ENCODE measurements around the gene SMOC1. TPM values are rescaled to one million over a fixed set of nuclear protein-coding genes. Genes with fewer than 3 reads are reported as not detected.

The SMOC1 gene
- polyA plus RNA-seq, 3 donors: not detected

- H3K4me2 ChIP-seq (replicated peaks; ENCODE audit: extremely low read depth, low read length, poor library complexity, severe bottlenecking): no peak overlapping the region
- no peak overlapping the region for H3K27ac Mint-ChIP-seq
These were observed 51.7 kb downstream of the SMOC1 start for GRCh38 chr14:69930780-69931379.

GRCh38 chr14:69931960-69932359 is 52.7 kb downstream of the SMOC1 start:
- H3K27me3 Mint-ChIP-seq (ENCODE audit: low read depth in 3 of 3): peaks cover 8 to 18% (median 17%) of the 10 kb centered on the region in 3 donors
- H3K9me3 ChIP-seq (replicated peaks in 1 of 2; ENCODE audit: control insufficient read depth in 1 of 2, insufficient read depth in 1 of 2, low read length in 2 of 2): no peaks in the 10 kb centered on the region
- no peak overlapping the region for H3K4me2 ChIP-seq (replicated peaks; ENCODE audit: extremely low read depth, low read length, poor library complexity, severe bottlenecking)
- 75% methylated on average over 4 of the region's 12 CpGs for WGBS (ENCODE audit: insufficient coverage)
- no peak overlapping the region for H3K27ac Mint-ChIP-seq
- intact Hi-C loops (cut with micrococcal nuclease): no loop called here
- no peak for DNase-seq
- TF ChIP-seq CTCF (IDR thresholded peaks at IDR 0.05): no peak
- no peaks in the 10 kb centered on the region for H3K27me3 ChIP-seq (ENCODE audit: control insufficient read depth in 2 of 2, insufficient read depth in 2 of 2, low read length in 2 of 2)
- no peaks in the 10 kb centered on the region for H4K20me1 ChIP-seq (ENCODE audit: insufficient read depth, low read length)
- no peak overlapping the region for H3K4me3 Mint-ChIP-seq
- no peak overlapping the region for H3K4me3 ChIP-seq (replicated peaks in 1 of 3; ENCODE audit: low read depth in 2 of 3, low read length in 3 of 3)
- no peaks in the 10 kb centered on the region for H3K36me3 Mint-ChIP-seq
- no peak overlapping the region for H2AFZ ChIP-seq (ENCODE audit: insufficient read depth, low read depth, low read length, poor library complexity, severe bottlenecking)
- no peaks in the 10 kb centered on the region for H3K4me1 Mint-ChIP-seq
- H3K9ac ChIP-seq (ENCODE audit: insufficient read depth, low read length, poor library complexity, severe bottlenecking): no peak overlapping the region
- no peaks in the 10 kb centered on the region for H3K4me1 ChIP-seq (ENCODE audit: control insufficient read depth in 1 of 2, insufficient read depth in 2 of 2, low read length in 2 of 2)
- H3K36me3 ChIP-seq (replicated peaks in 1 of 2; ENCODE audit: control insufficient read depth in 1 of 2, insufficient read depth in 2 of 2, low read length in 2 of 2): no peaks in the 10 kb centered on the region
- no peaks in the 10 kb centered on the region for H3K79me2 ChIP-seq (ENCODE audit: insufficient read depth, low read length)
- H3K9me3 Mint-ChIP-seq: peaks cover 0 to 3% (median 0%) of the 10 kb centered on the region in 7 donors
- no peak overlapping the region for H3K27ac ChIP-seq (ENCODE audit: low read depth in 1 of 2, low read length in 2 of 2)

More at GRCh38 chr14:69930780-69931379, 51.7 kb downstream of the SMOC1 start:
- Histone ChIP-seq H3K79me2 (ENCODE audit: insufficient read depth, low read length) (no peaks in the 10 kb centered on the region), H3K9me3 (replicated peaks in 1 of 2; ENCODE audit: control insufficient read depth in 1 of 2, insufficient read depth in 1 of 2, low read length in 2 of 2) (no peaks in the 10 kb centered on the region), H3K36me3 (replicated peaks in 1 of 2; ENCODE audit: control insufficient read depth in 1 of 2, insufficient read depth in 2 of 2, low read length in 2 of 2) (no peaks in the 10 kb centered on the region), H4K20me1 (ENCODE audit: insufficient read depth, low read length) (no peaks in the 10 kb centered on the region), H3K27ac (ENCODE audit: low read depth in 1 of 2, low read length in 2 of 2) (no peak overlapping the region), H3K9ac (ENCODE audit: insufficient read depth, low read length, poor library complexity, severe bottlenecking) (no peak overlapping the region), H2AFZ (ENCODE audit: insufficient read depth, low read depth, low read length, poor library complexity, severe bottlenecking) (no peak overlapping the region), H3K27me3 (ENCODE audit: control insufficient read depth in 2 of 2, insufficient read depth in 2 of 2, low read length in 2 of 2) (no peaks in the 10 kb centered on the region), H3K4me1 (ENCODE audit: control insufficient read depth in 1 of 2, insufficient read depth in 2 of 2, low read length in 2 of 2) (no peaks in the 10 kb centered on the region), H3K4me3 (replicated peaks in 1 of 3; ENCODE audit: low read depth in 2 of 3, low read length in 3 of 3) (no peak overlapping the region)
- Mint-ChIP-seq H3K4me3 (no peak overlapping the region), H3K27me3 (ENCODE audit: low read depth in 3 of 3) (peaks cover 8 to 18% (median 15%) of the 10 kb centered on the region in 3 donors), H3K4me1 (no peaks in the 10 kb centered on the region), H3K36me3 (no peaks in the 10 kb centered on the region), H3K9me3 (peaks cover 0 to 3% (median 0%) of the 10 kb centered on the region in 7 donors)
- intact Hi-C loops (cut with micrococcal nuclease): no loop called here
- 90% methylated on average over 11 of the region's 11 CpGs for WGBS (ENCODE audit: insufficient coverage)
- TF ChIP-seq CTCF (IDR thresholded peaks at IDR 0.05): no peak
- DNase-seq: no peak
